ENCODE results near the gene PROX1. TPM values are rescaled to one million over a fixed set of nuclear protein-coding genes. Genes with fewer than 3 reads are reported as not detected.

The PROX1 gene
- total RNA-seq, 2 experiments from 2014 or later: 0.09 to 0.14 TPM

DNA sequence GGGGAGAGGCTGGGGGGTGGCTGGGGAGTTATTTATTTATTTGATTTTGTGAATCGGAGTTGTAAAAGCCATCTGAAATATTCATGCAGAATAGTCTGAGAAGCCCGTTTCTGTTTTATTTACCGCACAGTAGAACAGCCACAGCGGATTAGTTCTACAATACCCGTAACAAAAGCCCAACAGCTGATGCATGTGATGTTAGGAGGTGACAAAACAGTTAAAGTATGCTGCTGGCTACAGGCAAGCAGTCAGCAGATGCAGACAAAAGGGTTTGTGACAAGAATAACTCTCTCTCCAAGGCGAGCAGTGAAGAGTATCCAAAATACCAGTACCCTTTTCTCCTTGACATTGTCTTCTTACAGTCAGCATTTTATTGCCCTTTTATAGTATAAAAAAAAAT, 42.0 kb downstream of the PROX1 start:
- Mint-ChIP-seq H3K36me3 (ENCODE audit: low read depth) (no peaks in the 10 kb centered on the region), H3K27me3 (peaks cover 26% of the 10 kb centered on the region), H3K9me3 (ENCODE audit: low read depth) (no peaks in the 10 kb centered on the region), H3K4me1 (no peaks in the 10 kb centered on the region), H3K4me3 (no peak overlapping the region), H3K27ac (no peak overlapping the region)
- ATAC-seq (no peak), DNase-seq (no peak)
- POLR2A ChIA-PET: no interaction called here
- CTCF ChIA-PET: interaction anchor here (0.8 kb wide), 1 partner anchor 22 kb away, joined by 4 read pairs; no protein-coding TSS in a partner anchor
- intact Hi-C loops (cut with DNase I, micrococcal nuclease): no loop called here

DNA sequence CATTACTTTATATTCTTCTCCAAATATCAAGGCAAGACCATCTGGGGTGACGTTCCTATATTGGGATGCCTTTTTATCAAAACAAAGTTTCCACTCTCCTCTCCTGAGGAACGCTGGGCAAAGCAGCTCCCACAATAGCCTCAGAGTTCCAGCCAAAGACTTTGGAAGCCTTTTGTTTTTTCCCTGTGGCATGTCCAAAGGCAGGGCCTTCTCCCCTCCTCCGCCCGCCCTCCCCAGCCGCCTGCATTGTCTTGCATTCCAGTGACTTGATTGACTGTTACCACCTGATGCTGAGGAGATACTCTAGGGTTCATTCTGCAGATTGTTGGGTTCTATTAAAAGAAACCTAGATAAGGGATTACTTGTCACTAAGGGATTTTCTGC, 43.5 kb downstream of the PROX1 start:
- DNase-seq (no peak), ATAC-seq (no peak)
- ChIA-PET CTCF (no interaction called here), POLR2A (no interaction called here)
- no peaks in the 10 kb centered on the region for H3K4me1 Mint-ChIP-seq
- H3K36me3 Mint-ChIP-seq (ENCODE audit: low read depth): no peaks in the 10 kb centered on the region
- no peak overlapping the region for H3K27ac Mint-ChIP-seq
- H3K9me3 Mint-ChIP-seq (ENCODE audit: low read depth): no peaks in the 10 kb centered on the region
- peaks cover 24% of the 10 kb centered on the region for H3K27me3 Mint-ChIP-seq
- intact Hi-C loops (cut with DNase I, micrococcal nuclease): no loop called here
- no peak overlapping the region for H3K4me3 Mint-ChIP-seq

DNA sequence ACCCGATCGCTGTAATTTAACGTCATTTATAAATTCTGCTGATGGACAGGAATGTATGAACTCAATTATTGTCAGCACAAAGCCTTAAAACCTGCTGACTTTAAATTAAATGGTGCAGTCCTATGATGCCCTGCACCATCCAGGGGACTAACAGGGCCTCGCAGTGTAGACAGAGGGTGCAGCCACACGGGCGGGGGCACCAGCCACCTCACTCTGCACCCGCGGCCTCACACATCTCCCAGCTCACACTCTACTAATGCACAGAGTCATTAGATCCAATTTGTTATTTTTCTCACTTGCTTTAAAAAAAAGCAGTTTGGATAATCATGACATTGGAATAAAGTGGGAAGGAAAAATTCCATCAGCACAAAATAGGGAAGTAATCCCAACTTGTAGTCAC, 49.7 kb downstream of the PROX1 start:
- intact Hi-C loops (cut with DNase I, micrococcal nuclease): no loop called here
- H3K4me1 Mint-ChIP-seq: no peaks in the 10 kb centered on the region
- POLR2A ChIA-PET: no interaction called here
- ATAC-seq (no peak), DNase-seq (no peak)
- no peak overlapping the region for H3K4me3 Mint-ChIP-seq
- no peaks in the 10 kb centered on the region for H3K36me3 Mint-ChIP-seq (ENCODE audit: low read depth)
- CTCF ChIA-PET: no interaction called here
- H3K9me3 Mint-ChIP-seq (ENCODE audit: low read depth): no peaks in the 10 kb centered on the region
- no peak overlapping the region for H3K27ac Mint-ChIP-seq
- peaks cover 8% of the 10 kb centered on the region for H3K27me3 Mint-ChIP-seq

DNA sequence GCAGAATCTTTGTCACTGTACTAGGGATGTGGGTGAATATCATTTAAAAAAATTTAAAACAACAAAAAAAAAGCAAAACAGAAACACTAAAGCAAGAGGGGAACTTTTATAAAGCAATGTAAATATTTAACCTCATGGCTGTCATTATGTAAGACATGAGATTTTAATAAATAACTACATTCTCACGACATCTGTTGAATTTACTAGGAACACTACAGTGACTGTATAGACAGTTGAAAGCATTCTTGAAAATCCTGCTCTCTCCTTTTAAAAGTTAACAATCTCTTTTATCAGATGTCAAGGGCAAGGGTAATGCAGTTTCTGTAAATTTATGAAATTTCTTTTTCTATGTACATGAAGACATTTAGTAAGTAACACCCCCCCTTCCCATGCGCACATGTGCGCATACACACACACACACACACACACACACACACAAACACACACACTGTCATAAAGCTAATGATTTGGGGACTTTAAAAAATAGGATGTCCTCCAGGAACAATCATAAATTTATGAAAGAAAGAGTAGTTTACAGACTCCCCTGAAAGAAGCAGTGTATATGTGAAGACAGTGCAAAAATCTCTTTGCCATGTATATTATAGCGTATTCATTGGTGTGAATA, 51.7 kb downstream of the PROX1 start:
- Mint-ChIP-seq H3K27ac (no peak overlapping the region), H3K36me3 (ENCODE audit: low read depth) (no peaks in the 10 kb centered on the region), H3K27me3 (peaks cover 5% of the 10 kb centered on the region), H3K4me3 (no peak overlapping the region), H3K4me1 (no peaks in the 10 kb centered on the region), H3K9me3 (ENCODE audit: low read depth) (no peaks in the 10 kb centered on the region)
- POLR2A ChIA-PET: no interaction called here
- ATAC-seq: no peak
- DNase-seq: no peak
- CTCF ChIA-PET: no interaction called here
- intact Hi-C loops (cut with DNase I, micrococcal nuclease): no loop called here

DNA sequence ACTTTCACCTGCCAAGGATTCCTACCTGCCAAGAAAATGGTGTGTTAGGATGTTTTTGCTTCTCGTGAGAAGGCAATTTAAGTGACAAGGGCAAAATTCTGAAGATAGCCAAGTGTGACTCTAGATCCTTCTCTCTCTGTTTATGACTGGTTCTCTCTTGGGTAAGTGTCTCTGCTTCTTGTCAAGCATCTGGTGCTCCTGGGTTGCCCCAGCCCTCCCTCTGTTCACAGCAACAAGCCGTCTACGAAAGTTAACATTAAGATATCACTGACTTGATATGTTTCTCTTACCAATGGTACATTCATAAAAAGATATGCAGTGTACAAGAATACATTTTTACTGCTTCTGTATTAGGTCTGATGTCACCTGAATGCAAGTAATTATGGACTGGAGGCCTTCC, 55.4 kb downstream of the PROX1 start:
- peaks cover 7% of the 10 kb centered on the region for H3K27me3 Mint-ChIP-seq
- ChIA-PET POLR2A (no interaction called here), CTCF (no interaction called here)
- ATAC-seq: no peak
- no peak overlapping the region for H3K4me3 Mint-ChIP-seq
- peaks cover 4% of the 10 kb centered on the region for H3K9me3 Mint-ChIP-seq (ENCODE audit: low read depth)
- no peak for DNase-seq
- intact Hi-C loops (cut with DNase I, micrococcal nuclease): no loop called here
- no peaks in the 10 kb centered on the region for H3K4me1 Mint-ChIP-seq
- H3K27ac Mint-ChIP-seq: no peak overlapping the region
- H3K36me3 Mint-ChIP-seq (ENCODE audit: low read depth): no peaks in the 10 kb centered on the region

DNA sequence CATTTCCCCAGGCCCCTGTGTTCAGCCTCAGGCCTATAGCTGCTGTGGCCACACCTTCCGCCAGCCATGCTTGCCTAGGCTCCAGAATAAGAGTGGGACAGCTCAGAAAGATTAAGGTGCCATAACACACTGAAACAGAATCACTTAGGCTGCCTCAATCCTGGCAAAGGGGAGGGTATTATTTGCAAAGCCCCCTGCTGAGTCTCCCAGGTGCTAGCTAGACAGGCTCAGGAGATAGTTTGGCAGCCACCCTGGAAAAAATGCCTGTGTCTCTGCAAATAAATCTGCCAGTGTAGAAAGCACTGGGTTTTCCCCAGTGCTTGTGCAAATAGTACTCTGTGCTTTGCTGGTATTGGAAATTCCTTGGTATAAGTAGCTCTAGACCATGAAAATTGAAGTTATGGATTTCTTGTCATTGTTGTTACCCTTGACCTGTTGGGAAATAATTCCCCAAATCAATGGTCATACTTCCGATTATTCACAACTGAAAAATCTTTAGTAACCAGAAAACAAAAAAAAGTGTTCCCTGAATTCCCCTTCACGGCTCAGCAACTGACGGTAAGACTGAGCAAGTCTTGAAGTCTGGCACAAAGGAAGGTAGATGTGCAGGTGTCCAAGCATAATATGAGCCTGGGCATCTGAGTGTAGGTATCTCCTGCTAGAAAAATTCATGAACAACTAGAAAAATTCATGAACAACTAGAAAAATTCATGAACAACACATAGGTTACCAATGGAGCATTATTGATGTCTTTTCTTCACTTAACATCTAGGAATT, 56.9 kb downstream of the PROX1 start:
- Mint-ChIP-seq H3K9me3 (ENCODE audit: low read depth) (peaks cover 6% of the 10 kb centered on the region), H3K36me3 (ENCODE audit: low read depth) (no peaks in the 10 kb centered on the region), H3K27ac (no peak overlapping the region), H3K4me3 (no peak overlapping the region), H3K27me3 (peaks cover 7% of the 10 kb centered on the region), H3K4me1 (no peaks in the 10 kb centered on the region)
- ATAC-seq (no peak), DNase-seq (no peak)
- POLR2A ChIA-PET: no interaction called here
- intact Hi-C loops (cut with DNase I, micrococcal nuclease): no loop called here
- CTCF ChIA-PET: no interaction called here

DNA sequence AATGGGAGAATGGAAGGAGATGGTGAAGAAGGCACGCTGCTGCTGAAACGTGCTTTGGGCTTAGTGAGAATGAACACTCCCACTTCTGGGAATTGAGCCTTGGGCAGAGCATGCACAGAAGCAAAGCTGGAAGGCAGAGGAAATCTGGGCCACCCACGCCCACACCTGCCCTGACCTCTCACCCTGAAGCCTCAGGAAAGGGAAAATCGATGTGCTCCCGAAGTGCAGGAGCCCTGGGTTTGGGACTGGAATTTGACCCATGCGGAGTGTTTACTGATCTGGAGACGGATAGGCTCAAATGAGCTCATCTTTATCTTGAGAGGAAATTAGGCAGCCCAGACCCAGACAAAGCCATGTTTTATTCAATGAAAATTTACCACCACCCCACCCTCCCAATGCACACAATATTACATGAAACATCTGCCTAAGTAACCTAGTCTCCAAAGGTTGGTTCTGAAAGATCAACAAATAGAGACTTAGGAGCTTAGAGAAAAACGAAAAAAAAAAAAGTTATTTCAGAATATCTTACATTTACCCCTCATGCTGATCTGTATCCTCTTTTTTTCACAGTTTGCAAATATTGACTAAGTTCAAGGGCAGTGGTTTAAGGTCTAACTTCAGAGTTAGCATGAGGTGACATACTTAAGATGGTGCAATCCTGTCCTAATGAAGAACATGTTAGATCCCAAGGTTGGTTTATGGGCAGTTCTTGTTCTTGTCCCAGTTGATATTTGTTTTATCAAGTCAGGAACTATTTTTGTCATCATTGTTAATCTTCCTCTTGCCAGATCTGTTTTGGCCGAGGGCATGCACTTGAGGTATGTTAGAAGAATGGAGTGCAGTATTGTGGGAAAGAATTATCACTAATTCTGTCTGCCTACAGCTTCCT, 63.0 kb downstream of the PROX1 start:
- POLR2A ChIA-PET: no interaction called here
- H3K9me3 Mint-ChIP-seq (ENCODE audit: low read depth): peaks cover 6% of the 10 kb centered on the region
- no peak for DNase-seq
- CTCF ChIA-PET: interaction anchor here (0.7 kb wide), 1 partner anchor 18 kb away, joined by 3 read pairs; no protein-coding TSS in a partner anchor
- no peak overlapping the region for H3K4me3 Mint-ChIP-seq
- H3K36me3 Mint-ChIP-seq (ENCODE audit: low read depth): no peaks in the 10 kb centered on the region
- no peaks in the 10 kb centered on the region for H3K4me1 Mint-ChIP-seq
- no peak for ATAC-seq
- intact Hi-C loops (cut with DNase I, micrococcal nuclease): no loop called here
- peaks cover 3% of the 10 kb centered on the region for H3K27me3 Mint-ChIP-seq
- H3K27ac Mint-ChIP-seq: no peak overlapping the region

DNA sequence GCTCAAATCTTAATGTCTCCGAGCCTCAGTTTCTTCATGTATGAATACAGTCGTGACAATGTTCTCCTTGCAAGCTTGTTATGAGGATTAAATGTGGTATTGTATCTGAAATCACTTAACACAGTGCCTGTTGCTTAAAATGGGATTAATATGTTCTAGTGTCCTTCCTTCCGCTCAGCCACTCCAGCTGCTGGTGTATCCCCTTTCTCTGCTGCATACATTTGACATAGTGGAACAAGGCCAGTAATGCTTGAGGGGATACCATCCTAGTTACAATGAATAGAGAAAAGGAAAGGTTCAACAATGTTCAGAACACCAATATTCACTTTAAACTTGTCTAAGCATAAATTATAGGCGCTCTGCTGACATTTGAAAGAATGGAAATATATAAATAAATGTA, 64.0 kb downstream of the PROX1 start:
- Mint-ChIP-seq H3K9me3 (ENCODE audit: low read depth) (peaks cover 6% of the 10 kb centered on the region), H3K4me1 (no peaks in the 10 kb centered on the region), H3K27me3 (peaks cover 3% of the 10 kb centered on the region), H3K27ac (no peak overlapping the region), H3K4me3 (no peak overlapping the region), H3K36me3 (ENCODE audit: low read depth) (no peaks in the 10 kb centered on the region)
- ATAC-seq (no peak), DNase-seq (no peak)
- ChIA-PET CTCF (interaction anchor here (0.7 kb wide), 1 partner anchor 866 kb away, joined by 3 read pairs; no protein-coding TSS in a partner anchor), POLR2A (no interaction called here)
- intact Hi-C loops (cut with DNase I, micrococcal nuclease): no loop called here

DNA sequence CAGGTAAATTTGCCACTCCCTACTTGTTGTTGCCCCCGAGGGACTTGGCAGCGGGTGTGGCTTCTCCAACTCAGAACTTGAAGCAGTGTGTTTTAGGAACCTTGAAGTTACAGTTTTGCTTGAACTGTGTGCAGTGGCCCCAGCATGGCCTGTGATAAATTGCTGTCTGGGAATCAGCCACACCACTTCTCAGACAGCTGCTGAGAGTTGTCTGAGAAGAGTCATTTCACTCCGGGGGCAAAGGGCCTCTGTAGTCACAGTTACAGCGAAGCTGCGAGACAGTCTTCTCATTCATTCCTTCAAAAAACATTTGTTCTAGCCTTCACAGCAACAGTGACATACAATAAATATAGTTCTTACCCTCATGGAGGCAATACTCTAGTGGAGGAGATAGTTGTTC, 70.3 kb downstream of the PROX1 start:
- Mint-ChIP-seq H3K36me3 (ENCODE audit: low read depth) (no peaks in the 10 kb centered on the region), H3K27ac (no peak overlapping the region), H3K4me3 (no peak overlapping the region), H3K27me3 (no peaks in the 10 kb centered on the region), H3K9me3 (ENCODE audit: low read depth) (no peaks in the 10 kb centered on the region), H3K4me1 (no peaks in the 10 kb centered on the region)
- intact Hi-C loops (cut with DNase I, micrococcal nuclease): no loop called here
- no peak for DNase-seq
- no peak for ATAC-seq
- ChIA-PET CTCF (interaction anchor here (0.6 kb wide), 1 partner anchor 1557 kb away, joined by 3 read pairs; no protein-coding TSS in a partner anchor), POLR2A (no interaction called here)

DNA sequence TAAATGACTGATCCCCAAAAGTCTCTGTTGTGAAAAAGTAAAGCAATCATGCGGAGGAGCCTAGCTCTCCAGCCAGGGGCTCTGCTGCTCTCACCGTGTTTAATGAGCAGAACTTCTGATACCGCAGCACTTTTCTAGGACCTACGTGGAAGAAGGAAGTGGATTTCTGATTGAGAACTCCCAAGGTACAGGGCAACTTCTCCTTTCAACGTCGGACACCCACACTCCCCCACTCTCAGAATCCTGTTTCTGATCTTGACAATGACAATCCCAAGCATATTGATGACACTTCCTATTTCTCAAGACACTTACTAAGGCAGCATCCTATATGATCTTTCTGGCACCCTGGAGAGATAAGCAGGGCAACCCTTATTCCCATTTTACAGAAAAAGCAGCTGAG, 78.4 kb downstream of the PROX1 start:
- Mint-ChIP-seq H3K4me3 (no peak overlapping the region), H3K36me3 (ENCODE audit: low read depth) (no peaks in the 10 kb centered on the region), H3K27me3 (peaks cover 4% of the 10 kb centered on the region), H3K27ac (no peak overlapping the region), H3K9me3 (ENCODE audit: low read depth) (no peaks in the 10 kb centered on the region), H3K4me1 (no peaks in the 10 kb centered on the region)
- ChIA-PET CTCF (no interaction called here), POLR2A (no interaction called here)
- ATAC-seq (no peak), DNase-seq (no peak)
- intact Hi-C loops (cut with DNase I, micrococcal nuclease): no loop called here

DNA sequence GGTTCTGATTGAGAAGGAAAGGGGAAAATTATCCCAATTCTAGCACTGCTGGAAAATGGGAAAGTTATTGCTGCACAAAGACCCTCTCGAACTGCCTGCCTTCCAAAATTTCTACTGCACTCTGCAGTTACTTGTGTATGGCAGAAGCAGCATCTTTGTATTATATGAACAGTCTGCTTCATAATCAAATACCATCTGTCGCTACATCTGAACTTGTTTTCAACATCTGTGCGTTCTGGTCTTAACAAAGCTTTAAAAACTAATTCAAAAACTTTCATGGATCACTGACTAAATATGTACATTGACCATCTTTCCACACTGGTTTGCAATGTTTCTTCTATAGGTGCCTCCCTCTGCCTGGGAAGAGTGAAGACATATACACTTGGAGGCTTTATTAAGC, 79.2 kb downstream of the PROX1 start:
- peaks cover 4% of the 10 kb centered on the region for H3K27me3 Mint-ChIP-seq

DNA sequence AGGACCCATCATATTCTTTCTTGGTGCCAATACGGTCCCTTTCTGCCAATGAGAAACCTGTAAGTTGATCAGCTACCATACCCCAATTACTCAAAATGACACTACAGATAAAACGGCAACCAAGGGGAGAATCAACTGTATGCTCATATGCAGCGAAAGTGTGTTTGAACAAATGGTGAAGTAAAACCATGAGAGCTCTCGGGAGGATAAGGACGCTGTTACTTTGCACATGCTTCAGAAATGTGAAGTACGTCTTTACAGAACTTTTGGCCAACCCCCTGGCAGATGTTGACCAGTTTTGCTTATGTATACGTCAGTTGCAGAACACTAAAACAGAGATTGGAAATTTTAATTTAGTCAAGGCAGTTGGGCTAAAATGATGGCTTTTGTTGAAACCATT, 79.6 kb downstream of the PROX1 start:
- POLR2A ChIA-PET: no interaction called here
- CTCF ChIA-PET: interaction anchor here (0.6 kb wide), 1 partner anchor 457 kb away, joined by 3 read pairs; no protein-coding TSS in a partner anchor
- Mint-ChIP-seq H3K9me3 (ENCODE audit: low read depth) (no peaks in the 10 kb centered on the region), H3K4me1 (no peaks in the 10 kb centered on the region), H3K36me3 (ENCODE audit: low read depth) (no peaks in the 10 kb centered on the region), H3K4me3 (no peak overlapping the region), H3K27me3 (peaks cover 4% of the 10 kb centered on the region), H3K27ac (no peak overlapping the region)
- intact Hi-C loops (cut with DNase I, micrococcal nuclease): no loop called here
- ATAC-seq: no peak
- DNase-seq: no peak

More for the DNA sequence above, 79.2 kb downstream of the PROX1 start:
- ChIA-PET POLR2A (no interaction called here), CTCF (no interaction called here)
- Mint-ChIP-seq H3K4me1 (no peaks in the 10 kb centered on the region), H3K9me3 (ENCODE audit: low read depth) (no peaks in the 10 kb centered on the region), H3K27ac (no peak overlapping the region), H3K36me3 (ENCODE audit: low read depth) (no peaks in the 10 kb centered on the region), H3K4me3 (no peak overlapping the region)
- no peak for ATAC-seq
- intact Hi-C loops (cut with DNase I, micrococcal nuclease): no loop called here
- no peak for DNase-seq

All from activated CD4-positive, alpha-beta T cell treated with anti-CD3 and anti-CD28 coated beads for 36 hours (primary cell).